Measurements from ENCODE around the gene UGT1A8. TPM values are rescaled to one million over a fixed set of nuclear protein-coding genes. Genes with fewer than 3 reads are reported as not detected.

UGT1A8 gene
- total and polyA plus RNA-seq, 2 donors (not counting 3 experiments of a cell fraction or from before 2014, with no cell fraction given): not detected

GRCh38 chr2:233673896-233674295 lies 56.5 kb downstream of the UGT1A8 start:
- POLR2A ChIA-PET: no interaction called here
- no peaks in the 10 kb centered on the region for H3K4me1 ChIP-seq (ENCODE audit: control insufficient read depth, extremely low read depth, insufficient read depth, low read length)

More at GRCh38 chr2:233673896-233674295, 56.5 kb downstream of the UGT1A8 start:
- intact Hi-C loops (cut with micrococcal nuclease) (no loop called here), dilution Hi-C loops (cut with MboI; ENCODE audit: extremely low pct_ligation_motif_present, low sequenced_read_pairs) (no loop called here)
- CTCF ChIA-PET: no interaction called here
- Histone ChIP-seq H3K4me2 (ENCODE audit: insufficient read depth, low read length) (no peak overlapping the region), H3K27me3 (ENCODE audit: control insufficient read depth in 2 of 2, insufficient read depth in 2 of 2, low read length in 2 of 2) (no peaks in the 10 kb centered on the region), H2AFZ (ENCODE audit: low read depth, low read length) (no peak overlapping the region), H3K9me1 (replicated peaks; ENCODE audit: control insufficient read depth, extremely low read depth, insufficient read depth, low read length) (no peaks in the 10 kb centered on the region), H3K79me2 (ENCODE audit: control insufficient read depth, insufficient read depth, low read length) (no peaks in the 10 kb centered on the region), H3K9me3 (replicated peaks; ENCODE audit: control insufficient read depth, insufficient read depth, low read length) (no peaks in the 10 kb centered on the region), H4K20me1 (replicated peaks; ENCODE audit: control insufficient read depth, extremely low read depth, insufficient read depth, low read length) (no peaks in the 10 kb centered on the region), H3K9ac (replicated peaks; ENCODE audit: extremely low read depth, insufficient read depth, low read length) (no peak overlapping the region), H3K36me3 (ENCODE audit: control insufficient read depth in 2 of 2, extremely low read depth in 1 of 2, insufficient read depth in 2 of 2, low read length in 2 of 2) (no peaks in the 10 kb centered on the region), H3K27ac (ENCODE audit: insufficient read depth, low read depth, low read length) (no peak overlapping the region), H3K4me3 (replicated peaks in 1 of 3; ENCODE audit: insufficient read depth in 1 of 3, low read depth in 1 of 3, low read length in 3 of 3) (no peak overlapping the region)
- no peak for FAIRE-seq
- BruUV-seq (replicated peaks): no TSS peak
- no peak for DNase-seq (ENCODE audit: low read depth, low spot score)
- TF ChIP-seq POLR2A (IDR thresholded peaks at IDR 0.05; ENCODE audit: low read depth, low read length) (no peak), MYC (IDR thresholded peaks at IDR 0.05; ENCODE audit: low read depth, low read length) (no peak), FOS (IDR thresholded peaks at IDR 0.05; ENCODE audit: borderline replicate concordance, insufficient read depth, low read length) (no peak), CTCF (IDR thresholded peaks at IDR 0.05; ENCODE audit: extremely low read depth in 1 of 2, insufficient read depth in 1 of 2, low read depth in 1 of 2, low read length in 2 of 2) (no peak), MAX (IDR thresholded peaks at IDR 0.05; ENCODE audit: insufficient read depth, insufficient read length) (no peak), POLR2AphosphoS5 (IDR thresholded peaks at IDR 0.05; ENCODE audit: insufficient read depth, low read depth, low read length) (no peak), EZH2 (IDR thresholded peaks at IDR 0.05; ENCODE audit: borderline replicate concordance, low read depth, low read length, severe bottlenecking) (no peak), JUN (IDR thresholded peaks at IDR 0.05; ENCODE audit: borderline replicate concordance, insufficient read depth, insufficient read length, low read depth) (no peak), GATA2 (IDR thresholded peaks at IDR 0.05; ENCODE audit: insufficient read depth, insufficient read length, low read depth, low read length) (no peak)

Data from endothelial cell of umbilical vein (primary cell).